Osteoblast (primary cell): Measurements from ENCODE around the gene KLHDC7B. TPM values are rescaled to one million over a fixed set of nuclear protein-coding genes. Genes with fewer than 3 reads are reported as not detected.

Experiments used
- DNase-seq: peaks from one replicate; pipeline ENCODE4 v3.0.0; 2011; ENCODE audit warnings: low spot score, mixed read lengths; ENCODE audit not compliant: insufficient read length; ENCODE audit errors: missing footprints
- H2AFZ ChIP-seq: 2 replicates; pipeline ENCODE4 v1.6.0; 2011; ENCODE audit warnings: mild to moderate bottlenecking, low read length
- H3K27ac ChIP-seq: 2 replicates; pipeline ENCODE4 v1.5.1; 2011; ENCODE audit warnings: mild to moderate bottlenecking, low read depth, low read length, moderate library complexity
- H3K27me3 ChIP-seq: 2 replicates; pipeline ENCODE4 v1.6.0; 2012; ENCODE audit warnings: mild to moderate bottlenecking, control low read depth, inconsistent platforms, low read length, moderate library complexity; ENCODE audit not compliant: insufficient read depth
- H3K36me3 ChIP-seq: 2 replicates; pipeline ENCODE4 v1.5.1; 2011; ENCODE audit warnings: mild to moderate bottlenecking, low read length, control low read depth, moderate library complexity; ENCODE audit not compliant: insufficient read depth
- H3K4me1 ChIP-seq: 2 replicates; pipeline ENCODE4 v1.5.1; 2011; ENCODE audit warnings: mild to moderate bottlenecking, low read length, control low read depth, moderate library complexity; ENCODE audit not compliant: insufficient read depth
- H3K4me2 ChIP-seq: 2 replicates; pipeline ENCODE4 v1.6.0; 2011; ENCODE audit warnings: mild to moderate bottlenecking, low read length; ENCODE audit not compliant: insufficient read depth
- H3K4me3 ChIP-seq: fragments of 200-600 bp; sonication (generic); 3 replicates; pipeline ENCODE4 v1.5.1; 2012; ENCODE audit warnings: mild to moderate bottlenecking, low read length, inconsistent platforms; ENCODE audit not compliant: insufficient read depth
- H3K79me2 ChIP-seq: 2 replicates; pipeline ENCODE4 v1.6.0; 2012; ENCODE audit warnings: mild to moderate bottlenecking, low read length, control low read depth, inconsistent platforms; ENCODE audit not compliant: insufficient read depth
- H3K9me3 ChIP-seq: 2 replicates; pipeline ENCODE4 v1.5.1; 2011; ENCODE audit warnings: low read depth, low read length, control low read depth
- H4K20me1 ChIP-seq: 2 replicates; pipeline ENCODE4 v1.6.0; 2012; ENCODE audit warnings: mild to moderate bottlenecking, low read length, control low read depth; ENCODE audit not compliant: insufficient read depth
- total RNA-seq: library from RNA; depleted of rRNA; stranded (reverse); fragments of >200 nt; gene quantifications from 2 replicates; pipeline ENCODE4 v1.2.3, GENCODE V29; 2012
- TF ChIP-seq, protein P1 (sequence below): IDR thresholded peaks from 2 replicates; pipeline ENCODE4 v1.5.1; 2011; ENCODE audit warnings: mild to moderate bottlenecking, low read depth, low read length, moderate library complexity; ENCODE audit errors: extremely low read depth

Gene KLHDC7B
- total RNA-seq, 1 donor: 0.72 TPM

DNA sequence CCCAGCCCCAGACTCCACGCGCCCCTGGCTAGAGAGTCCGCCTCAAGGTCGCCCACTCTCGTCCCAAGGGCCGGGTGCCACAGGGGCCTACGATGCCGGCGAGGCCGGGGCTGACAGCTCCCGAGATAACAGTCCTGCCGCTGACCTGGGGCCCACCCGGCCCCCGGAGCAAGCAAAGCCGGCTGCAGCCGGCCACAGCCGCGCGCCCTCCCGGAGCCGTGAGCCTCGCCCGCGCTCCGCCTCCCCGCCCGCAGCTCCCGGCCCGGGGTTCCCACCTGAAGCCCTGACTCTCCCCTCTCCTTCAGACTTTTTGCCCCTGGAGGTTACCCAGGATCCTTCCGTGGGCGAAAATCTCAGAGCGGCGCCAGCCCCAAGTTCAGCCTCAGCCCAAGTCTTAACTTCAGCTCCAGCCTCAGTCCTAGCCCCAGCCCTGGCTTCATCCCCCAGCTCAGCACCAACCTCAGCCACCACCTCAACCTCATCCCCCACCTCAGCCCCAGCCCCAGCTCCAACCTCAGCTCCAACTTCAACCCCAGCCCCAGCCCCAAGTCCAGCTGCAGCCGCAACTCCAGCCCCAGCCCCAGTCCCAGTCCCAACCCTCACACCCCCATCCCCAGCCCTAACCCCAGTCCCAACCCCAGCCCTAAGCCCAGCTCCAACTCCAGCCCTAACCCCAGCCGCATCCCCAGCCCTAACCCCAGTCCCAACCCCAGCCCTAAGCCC, 1.7 kb downstream of the KLHDC7B start:
- H3K4me3 ChIP-seq: no peak overlapping the region
- H3K27ac ChIP-seq: no peak overlapping the region

GRCh38 chr22:50548040-50548920, 2.6 kb downstream of the KLHDC7B start:
- Histone ChIP-seq H3K36me3 (no peaks in the 10 kb centered on the region), H3K27ac (no peak overlapping the region), H3K4me1 (no peaks in the 10 kb centered on the region), H3K4me3 (no peak overlapping the region), H3K9me3 (no peaks in the 10 kb centered on the region), H3K27me3 (peaks cover 53% of the 10 kb centered on the region), H4K20me1 (no peaks in the 10 kb centered on the region), H2AFZ (no peak overlapping the region), H3K79me2 (no peaks in the 10 kb centered on the region), H3K4me2 (no peak overlapping the region)
- DNase-seq: peak; percentile 91
- TF ChIP-seq, protein P1, sequence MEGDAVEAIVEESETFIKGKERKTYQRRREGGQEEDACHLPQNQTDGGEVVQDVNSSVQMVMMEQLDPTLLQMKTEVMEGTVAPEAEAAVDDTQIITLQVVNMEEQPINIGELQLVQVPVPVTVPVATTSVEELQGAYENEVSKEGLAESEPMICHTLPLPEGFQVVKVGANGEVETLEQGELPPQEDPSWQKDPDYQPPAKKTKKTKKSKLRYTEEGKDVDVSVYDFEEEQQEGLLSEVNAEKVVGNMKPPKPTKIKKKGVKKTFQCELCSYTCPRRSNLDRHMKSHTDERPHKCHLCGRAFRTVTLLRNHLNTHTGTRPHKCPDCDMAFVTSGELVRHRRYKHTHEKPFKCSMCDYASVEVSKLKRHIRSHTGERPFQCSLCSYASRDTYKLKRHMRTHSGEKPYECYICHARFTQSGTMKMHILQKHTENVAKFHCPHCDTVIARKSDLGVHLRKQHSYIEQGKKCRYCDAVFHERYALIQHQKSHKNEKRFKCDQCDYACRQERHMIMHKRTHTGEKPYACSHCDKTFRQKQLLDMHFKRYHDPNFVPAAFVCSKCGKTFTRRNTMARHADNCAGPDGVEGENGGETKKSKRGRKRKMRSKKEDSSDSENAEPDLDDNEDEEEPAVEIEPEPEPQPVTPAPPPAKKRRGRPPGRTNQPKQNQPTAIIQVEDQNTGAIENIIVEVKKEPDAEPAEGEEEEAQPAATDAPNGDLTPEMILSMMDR: no peak

More for the DNA sequence above, 1.7 kb downstream of the KLHDC7B start:
- TF ChIP-seq, protein P1: no peak
- Histone ChIP-seq H3K36me3 (no peaks in the 10 kb centered on the region), H4K20me1 (no peaks in the 10 kb centered on the region), H3K79me2 (no peaks in the 10 kb centered on the region), H2AFZ (no peak overlapping the region), H3K4me1 (peaks cover under 1% of the 10 kb centered on the region), H3K27me3 (peaks cover 53% of the 10 kb centered on the region), H3K4me2 (no peak overlapping the region), H3K9me3 (no peaks in the 10 kb centered on the region)
- DNase-seq: peak; percentile 79

GRCh38 chr22:50548921-50549790, 3.5 kb downstream of the KLHDC7B start:
- Histone ChIP-seq H3K27ac (no peak overlapping the region), H2AFZ (no peak overlapping the region), H3K9me3 (no peaks in the 10 kb centered on the region), H3K36me3 (no peaks in the 10 kb centered on the region), H3K4me3 (no peak overlapping the region), H3K79me2 (no peaks in the 10 kb centered on the region), H3K27me3 (peaks cover 53% of the 10 kb centered on the region), H3K4me1 (no peaks in the 10 kb centered on the region), H3K4me2 (no peak overlapping the region), H4K20me1 (no peaks in the 10 kb centered on the region)
- TF ChIP-seq, protein P1: no peak
- peak; percentile 86 for DNase-seq
